HEK293 (cell line): ENCODE results near the gene DNAJC5.
A peak's percentile ranks its signal among the peaks of the same experiment; 100 is the strongest.

Source experiments
- KLF16 ChIP-seq: fragments of 450-650 bp; formaldehyde crosslinking; IDR thresholded peaks from 2 replicates; pipeline ENCODE4 v1.5.1; 2017; ENCODE audit warnings: missing biosample characterization, missing genetic modification characterization
- PBX3 ChIP-seq: sonication (generic); formaldehyde crosslinking; IDR thresholded peaks from 2 replicates; pipeline ENCODE4 v1.8.1; 2022; ENCODE audit warnings: mild to moderate bottlenecking, moderate library complexity, missing genetic modification reagents
- PRDM10 ChIP-seq: fragments of 450-650 bp; formaldehyde crosslinking; IDR thresholded peaks from 2 replicates; pipeline ENCODE4 v1.5.1; 2016; ENCODE audit warnings: missing biosample characterization, missing genetic modification characterization
- SALL2 ChIP-seq: fragments of 450-650 bp; formaldehyde crosslinking; IDR thresholded peaks from 2 replicates; pipeline ENCODE4 v1.5.0; 2017; ENCODE audit warnings: missing biosample characterization, mild to moderate bottlenecking, missing genetic modification characterization, borderline replicate concordance
- SP2 ChIP-seq: fragments of 450-650 bp; formaldehyde crosslinking; IDR thresholded peaks from 2 replicates; pipeline ENCODE4 v1.5.1; 2016; ENCODE audit warnings: missing biosample characterization, missing genetic modification characterization
- ZEB2 ChIP-seq: fragments of 450-650 bp; formaldehyde crosslinking; IDR thresholded peaks from 2 replicates; pipeline ENCODE4 v1.5.1; 2016; ENCODE audit warnings: missing biosample characterization, missing genetic modification characterization
- ZFP69B ChIP-seq: fragments of 450-650 bp; formaldehyde crosslinking; IDR thresholded peaks from 2 replicates; pipeline ENCODE4 v1.5.1; 2016; ENCODE audit warnings: missing biosample characterization, missing genetic modification characterization
- ZNF10 ChIP-seq: fragments of 450-650 bp; formaldehyde crosslinking; IDR thresholded peaks from 2 replicates; pipeline ENCODE4 v1.5.1; 2017; ENCODE audit warnings: missing biosample characterization, missing genetic modification characterization
- ZNF146 ChIP-seq: fragments of 450-650 bp; formaldehyde crosslinking; IDR thresholded peaks from 2 replicates; pipeline ENCODE4 v1.5.1; 2016; ENCODE audit warnings: missing biosample characterization, missing genetic modification characterization
- ZNF174 ChIP-seq: fragments of 450-650 bp; formaldehyde crosslinking; IDR thresholded peaks from 2 replicates; pipeline ENCODE4 v1.5.0; 2017; ENCODE audit warnings: missing biosample characterization, mild to moderate bottlenecking, missing genetic modification characterization
- ZNF223 ChIP-seq: fragments of 450-650 bp; formaldehyde crosslinking; IDR thresholded peaks from 2 replicates; pipeline ENCODE4 v1.5.1; 2016; ENCODE audit warnings: missing biosample characterization, missing genetic modification characterization
- ZNF24 ChIP-seq: fragments of 450-650 bp; formaldehyde crosslinking; IDR thresholded peaks from 2 replicates; pipeline ENCODE4 v1.5.1; 2016; ENCODE audit warnings: missing biosample characterization, missing genetic modification characterization
- ZNF26 ChIP-seq: fragments of 450-650 bp; formaldehyde crosslinking; IDR thresholded peaks from 2 replicates; pipeline ENCODE4 v1.5.1; 2016; ENCODE audit warnings: missing biosample characterization, missing genetic modification characterization
- ZNF311 ChIP-seq: fragments of 450-650 bp; formaldehyde crosslinking; IDR thresholded peaks from 2 replicates; pipeline ENCODE4 v1.5.1; 2017; ENCODE audit warnings: missing biosample characterization, missing genetic modification characterization, borderline replicate concordance
- ZNF433 ChIP-seq: fragments of 450-650 bp; formaldehyde crosslinking; IDR thresholded peaks from 2 replicates; pipeline ENCODE4 v1.5.1; 2016; ENCODE audit warnings: missing biosample characterization, missing genetic modification characterization, low read depth
- ZNF449 ChIP-seq: fragments of 450-650 bp; formaldehyde crosslinking; IDR thresholded peaks from 2 replicates; pipeline ENCODE4 v1.5.1; 2017; ENCODE audit warnings: missing biosample characterization, mild to moderate bottlenecking, missing genetic modification characterization, moderate library complexity
- ZNF561 ChIP-seq: fragments of 450-650 bp; IDR thresholded peaks from 2 replicates; pipeline ENCODE4 v1.5.1; 2018; ENCODE audit warnings: missing biosample characterization, missing genetic modification characterization, borderline replicate concordance
- ZNF600 ChIP-seq: fragments of 450-650 bp; formaldehyde crosslinking; IDR thresholded peaks from 2 replicates; pipeline ENCODE4 v1.5.1; 2016; ENCODE audit warnings: missing biosample characterization, missing genetic modification characterization
- ZNF629 ChIP-seq: fragments of 450-650 bp; formaldehyde crosslinking; IDR thresholded peaks from 2 replicates; pipeline ENCODE4 v1.5.1; 2017; ENCODE audit warnings: missing biosample characterization, missing genetic modification characterization
- ZNF654 ChIP-seq: fragments of 450-650 bp; formaldehyde crosslinking; IDR thresholded peaks from 2 replicates; pipeline ENCODE4 v1.5.1; 2016; ENCODE audit warnings: low read depth, missing biosample characterization, missing genetic modification characterization
- ZNF670 ChIP-seq: fragments of 450-650 bp; formaldehyde crosslinking; IDR thresholded peaks from 2 replicates; pipeline ENCODE4 v1.5.1; 2016; ENCODE audit warnings: missing biosample characterization, missing genetic modification characterization, low read depth
- ZSCAN16 ChIP-seq: fragments of 450-650 bp; formaldehyde crosslinking; IDR thresholded peaks from 2 replicates; pipeline ENCODE4 v1.5.1; 2016; ENCODE audit warnings: missing biosample characterization, missing genetic modification characterization
- TF ChIP-seq, protein P1 (sequence below): fragments of 450-650 bp; formaldehyde crosslinking; IDR thresholded peaks from 2 replicates; pipeline ENCODE4 v1.5.1; 2016; ENCODE audit warnings: missing biosample characterization, missing genetic modification characterization
- TF ChIP-seq, protein P2 (sequence below): fragments of 450-650 bp; IDR thresholded peaks from 2 replicates; pipeline ENCODE4 v1.5.1; 2018; ENCODE audit warnings: missing biosample characterization, missing genetic modification characterization
- TF ChIP-seq, protein P3 (sequence below): fragments of 450-650 bp; formaldehyde crosslinking; IDR thresholded peaks from 2 replicates; pipeline ENCODE4 v1.5.1; 2017; ENCODE audit warnings: missing biosample characterization, missing genetic modification characterization
- TF ChIP-seq, protein P4 (sequence below): fragments of 450-650 bp; formaldehyde crosslinking; IDR thresholded peaks from 2 replicates; pipeline ENCODE4 v1.5.1; 2016; ENCODE audit warnings: missing biosample characterization, missing genetic modification characterization

Gene DNAJC5

GRCh38 chr20:63978319-63979228 is 83.6 kb downstream of the DNAJC5 start (continued):
- TF ChIP-seq PBX3 (CRISPR knock-in tag): no peak
- peak; percentile 35; the same call in 1 of the 2 replicates for TF ChIP-seq ZNF629 (tag by site-specific recombination)
- TF ChIP-seq ZNF24 (tag by site-specific recombination): no peak
- TF ChIP-seq SALL2: no peak
- TF ChIP-seq ZNF600 (tag by site-specific recombination): peak; percentile 48; the same call in 1 of the 2 replicates
- TF ChIP-seq ZNF449: peak; percentile 93
- TF ChIP-seq SP2: peak; percentile 90
- TF ChIP-seq ZNF174 (tag by site-specific recombination): no peak
- TF ChIP-seq ZNF223 (tag by site-specific recombination): no peak
- no peak for TF ChIP-seq ZNF26 (tag by site-specific recombination)
- TF ChIP-seq ZEB2: no peak; the same call in none of the 2 replicates
- TF ChIP-seq ZNF311 (tag by site-specific recombination): no peak
- TF ChIP-seq, protein P1, sequence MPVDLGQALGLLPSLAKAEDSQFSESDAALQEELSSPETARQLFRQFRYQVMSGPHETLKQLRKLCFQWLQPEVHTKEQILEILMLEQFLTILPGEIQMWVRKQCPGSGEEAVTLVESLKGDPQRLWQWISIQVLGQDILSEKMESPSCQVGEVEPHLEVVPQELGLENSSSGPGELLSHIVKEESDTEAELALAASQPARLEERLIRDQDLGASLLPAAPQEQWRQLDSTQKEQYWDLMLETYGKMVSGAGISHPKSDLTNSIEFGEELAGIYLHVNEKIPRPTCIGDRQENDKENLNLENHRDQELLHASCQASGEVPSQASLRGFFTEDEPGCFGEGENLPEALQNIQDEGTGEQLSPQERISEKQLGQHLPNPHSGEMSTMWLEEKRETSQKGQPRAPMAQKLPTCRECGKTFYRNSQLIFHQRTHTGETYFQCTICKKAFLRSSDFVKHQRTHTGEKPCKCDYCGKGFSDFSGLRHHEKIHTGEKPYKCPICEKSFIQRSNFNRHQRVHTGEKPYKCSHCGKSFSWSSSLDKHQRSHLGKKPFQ: no peak
- 0 out of 2 replicates have a peak, but pooled peaks have one; percentile 31 for TF ChIP-seq ZFP69B (tag by site-specific recombination)
- no peak for TF ChIP-seq ZNF670 (tag by site-specific recombination)
- TF ChIP-seq KLF16 (tag by site-specific recombination): peak; percentile 56; the same call in 1 of the 2 replicates
- peak; percentile 62; the same call in 1 of the 2 replicates for TF ChIP-seq ZSCAN16 (tag by site-specific recombination)
- no peak; the same call in 1 of the 2 replicates for TF ChIP-seq ZNF146
- no peak for TF ChIP-seq ZNF433 (tag by site-specific recombination)
- no peak for TF ChIP-seq ZNF654 (tag by site-specific recombination)
- TF ChIP-seq ZNF561 (tag by site-specific recombination): peak; percentile 80
- TF ChIP-seq, protein P2, sequence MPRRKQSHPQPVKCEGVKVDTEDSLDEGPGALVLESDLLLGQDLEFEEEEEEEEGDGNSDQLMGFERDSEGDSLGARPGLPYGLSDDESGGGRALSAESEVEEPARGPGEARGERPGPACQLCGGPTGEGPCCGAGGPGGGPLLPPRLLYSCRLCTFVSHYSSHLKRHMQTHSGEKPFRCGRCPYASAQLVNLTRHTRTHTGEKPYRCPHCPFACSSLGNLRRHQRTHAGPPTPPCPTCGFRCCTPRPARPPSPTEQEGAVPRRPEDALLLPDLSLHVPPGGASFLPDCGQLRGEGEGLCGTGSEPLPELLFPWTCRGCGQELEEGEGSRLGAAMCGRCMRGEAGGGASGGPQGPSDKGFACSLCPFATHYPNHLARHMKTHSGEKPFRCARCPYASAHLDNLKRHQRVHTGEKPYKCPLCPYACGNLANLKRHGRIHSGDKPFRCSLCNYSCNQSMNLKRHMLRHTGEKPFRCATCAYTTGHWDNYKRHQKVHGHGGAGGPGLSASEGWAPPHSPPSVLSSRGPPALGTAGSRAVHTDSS (tag by site-specific recombination): no peak
- TF ChIP-seq, protein P3, sequence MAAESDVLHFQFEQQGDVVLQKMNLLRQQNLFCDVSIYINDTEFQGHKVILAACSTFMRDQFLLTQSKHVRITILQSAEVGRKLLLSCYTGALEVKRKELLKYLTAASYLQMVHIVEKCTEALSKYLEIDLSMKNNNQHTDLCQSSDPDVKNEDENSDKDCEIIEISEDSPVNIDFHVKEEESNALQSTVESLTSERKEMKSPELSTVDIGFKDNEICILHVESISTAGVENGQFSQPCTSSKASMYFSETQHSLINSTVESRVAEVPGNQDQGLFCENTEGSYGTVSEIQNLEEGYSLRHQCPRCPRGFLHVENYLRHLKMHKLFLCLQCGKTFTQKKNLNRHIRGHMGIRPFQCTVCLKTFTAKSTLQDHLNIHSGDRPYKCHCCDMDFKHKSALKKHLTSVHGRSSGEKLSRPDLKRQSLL (tag by site-specific recombination): no peak
- TF ChIP-seq ZNF10: no peak
- TF ChIP-seq PRDM10: 0 out of 2 replicates have a peak, but pooled peaks have one; percentile 41
- TF ChIP-seq, protein P4, sequence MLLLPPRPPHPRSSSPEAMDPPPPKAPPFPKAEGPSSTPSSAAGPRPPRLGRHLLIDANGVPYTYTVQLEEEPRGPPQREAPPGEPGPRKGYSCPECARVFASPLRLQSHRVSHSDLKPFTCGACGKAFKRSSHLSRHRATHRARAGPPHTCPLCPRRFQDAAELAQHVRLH (tag by site-specific recombination): no peak
